T-helper 2 cell treated with Interferon-gamma antibody and Interleukin-4, amounts not matched to agents 5 μg/mL and 100 μg/mL, for 36 hours (primary cell): ENCODE data around the gene HSD17B2.
"Not testable (repeated sequence)": the region's sequence is repeated elsewhere in the genome, so short reads cannot be mapped to it uniquely, and the experiment has no call there.

Source experiments
- DNase-seq: peaks from one replicate; pipeline ENCODE4 v3.0.0; 2021; ENCODE audit warnings: low spot score
- H3K27ac Mint-ChIP-seq: one replicate; pipeline ENCODE4 v1.8.0; 2021; ENCODE audit warnings: mild to moderate bottlenecking, mixed read lengths
- H3K27me3 Mint-ChIP-seq: one replicate; pipeline ENCODE4 v1.8.0; 2021; ENCODE audit warnings: low read depth, mixed read lengths
- H3K36me3 Mint-ChIP-seq: one replicate; pipeline ENCODE4 v1.8.0; 2021; ENCODE audit warnings: low read depth, mixed read lengths
- H3K4me1 Mint-ChIP-seq: one replicate; pipeline ENCODE4 v1.8.0; 2021; ENCODE audit warnings: low read depth, mixed read lengths
- H3K4me3 Mint-ChIP-seq: one replicate; pipeline ENCODE4 v1.8.0; 2022; ENCODE audit warnings: mild to moderate bottlenecking, moderate library complexity, mixed read lengths
- H3K9me3 Mint-ChIP-seq: one replicate; pipeline ENCODE4 v1.8.0; 2021; ENCODE audit warnings: mixed read lengths

The HSD17B2 gene

GRCh38 chr16:82008957-82009592 is 26.0 kb upstream of the HSD17B2 start:
- H3K9me3 Mint-ChIP-seq = peaks cover 34% of the 10 kb centered on the region
- peaks cover 12% of the 10 kb centered on the region for H3K4me1 Mint-ChIP-seq
- peaks cover 5% of the 10 kb centered on the region for H3K27me3 Mint-ChIP-seq
- peaks cover 25% of the 10 kb centered on the region for H3K36me3 Mint-ChIP-seq
- H3K4me3 Mint-ChIP-seq = peak overlapping the region; percentile 36
- no peak overlapping the region for H3K27ac Mint-ChIP-seq
- no peak for DNase-seq

GRCh38 chr16:82009789-82010188 is 25.3 kb upstream of the HSD17B2 start:
- Mint-ChIP-seq H3K4me1 (peaks cover 12% of the 10 kb centered on the region), H3K9me3 (peaks cover 34% of the 10 kb centered on the region), H3K36me3 (peaks cover 25% of the 10 kb centered on the region), H3K4me3 (peak overlapping the region; percentile 36)
- DNase-seq, H3K27me3 Mint-ChIP-seq, H3K27ac Mint-ChIP-seq: not testable (repeated sequence)

DNA sequence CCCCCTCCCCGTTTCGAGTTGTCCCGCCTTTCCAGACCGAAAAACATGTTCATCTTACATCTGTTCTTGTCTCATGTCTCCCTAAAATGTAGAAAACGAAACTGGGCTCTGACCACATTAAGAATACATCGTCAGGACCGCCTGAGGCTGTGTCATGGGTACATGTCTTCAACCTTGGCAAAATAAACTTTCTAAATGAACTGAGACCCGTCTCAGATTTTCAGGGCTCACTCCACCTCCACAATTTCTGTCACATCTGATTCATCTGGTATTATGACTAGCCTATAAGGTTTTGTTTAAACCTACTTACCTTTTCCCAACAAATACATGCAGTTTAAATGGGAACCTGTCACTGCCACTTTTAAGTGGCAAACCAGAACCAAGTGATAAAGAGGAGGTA is 24.4 kb upstream of the HSD17B2 start:
- DNase-seq = no peak
- Mint-ChIP-seq H3K9me3 (peaks cover 39% of the 10 kb centered on the region), H3K4me1 (peaks cover 12% of the 10 kb centered on the region), H3K36me3 (peaks cover 23% of the 10 kb centered on the region), H3K27ac (peak overlapping the region; percentile 28), H3K27me3 (peaks cover 9% of the 10 kb centered on the region), H3K4me3 (peak overlapping the region; percentile 89)

- H3K36me3 Mint-ChIP-seq = peaks cover 23% of the 10 kb centered on the region
- peak; percentile 22 for DNase-seq
- peak within 1 kb of the TSS; percentile 89 for H3K4me3 Mint-ChIP-seq
- H3K4me1 Mint-ChIP-seq = peaks cover 12% of the 10 kb centered on the region
- H3K27ac Mint-ChIP-seq = peak within 1 kb of the TSS; percentile 67
- H3K27me3 Mint-ChIP-seq = peaks cover 9% of the 10 kb centered on the region
- H3K9me3 Mint-ChIP-seq = peaks cover 39% of the 10 kb centered on the region
These were observed 23.8 kb upstream of the HSD17B2 start, which contains the start of gene SDR42E1 for GRCh38 chr16:82011199-82011641. Gene SDR42E1 (minus strand): TSS chr16:82011470. CDS start chr16:82000858, 10,612 bp downstream.

DNA sequence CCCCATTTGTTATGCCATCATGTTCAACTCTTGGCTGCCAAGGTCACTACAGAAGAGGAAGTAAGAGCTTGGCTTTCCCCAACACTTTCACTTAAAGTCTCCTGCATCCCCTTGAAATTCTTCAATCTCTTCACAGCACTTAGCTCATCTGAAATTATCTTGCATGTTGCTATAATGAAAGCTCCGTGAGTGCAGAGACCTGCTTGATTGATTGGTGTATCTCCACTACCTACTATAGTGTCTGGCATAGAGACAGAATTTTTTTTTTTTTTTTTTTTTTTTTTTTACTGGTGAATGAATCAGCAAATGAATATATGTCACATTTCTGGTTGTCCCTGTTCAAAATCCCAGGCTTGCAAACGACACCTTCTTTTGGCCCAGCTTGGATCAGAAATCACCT is 21.9 kb upstream of the HSD17B2 start:
- Mint-ChIP-seq H3K36me3 (peaks cover 20% of the 10 kb centered on the region), H3K4me1 (peaks cover 12% of the 10 kb centered on the region), H3K27me3 (peaks cover 9% of the 10 kb centered on the region), H3K27ac (no peak overlapping the region), H3K4me3 (no peak overlapping the region), H3K9me3 (peaks cover 36% of the 10 kb centered on the region)
- DNase-seq = no peak

GRCh38 chr16:82016263-82016662 is 18.8 kb upstream of the HSD17B2 start:
- peaks cover 3% of the 10 kb centered on the region for H3K36me3 Mint-ChIP-seq
- peaks cover 9% of the 10 kb centered on the region for H3K27me3 Mint-ChIP-seq
- H3K27ac Mint-ChIP-seq = no peak overlapping the region
- no peak overlapping the region for H3K4me3 Mint-ChIP-seq
- H3K9me3 Mint-ChIP-seq = peaks cover 14% of the 10 kb centered on the region
- no peak for DNase-seq
- peaks cover 4% of the 10 kb centered on the region for H3K4me1 Mint-ChIP-seq

- Mint-ChIP-seq H3K4me1 (no peaks in the 10 kb centered on the region), H3K27me3 (peaks cover 9% of the 10 kb centered on the region), H3K4me3 (no peak overlapping the region), H3K9me3 (peaks cover 8% of the 10 kb centered on the region), H3K27ac (no peak overlapping the region), H3K36me3 (no peaks in the 10 kb centered on the region)
- DNase-seq = no peak
These were observed 18.1 kb upstream of the HSD17B2 start for GRCh38 chr16:82016964-82017363.

DNA sequence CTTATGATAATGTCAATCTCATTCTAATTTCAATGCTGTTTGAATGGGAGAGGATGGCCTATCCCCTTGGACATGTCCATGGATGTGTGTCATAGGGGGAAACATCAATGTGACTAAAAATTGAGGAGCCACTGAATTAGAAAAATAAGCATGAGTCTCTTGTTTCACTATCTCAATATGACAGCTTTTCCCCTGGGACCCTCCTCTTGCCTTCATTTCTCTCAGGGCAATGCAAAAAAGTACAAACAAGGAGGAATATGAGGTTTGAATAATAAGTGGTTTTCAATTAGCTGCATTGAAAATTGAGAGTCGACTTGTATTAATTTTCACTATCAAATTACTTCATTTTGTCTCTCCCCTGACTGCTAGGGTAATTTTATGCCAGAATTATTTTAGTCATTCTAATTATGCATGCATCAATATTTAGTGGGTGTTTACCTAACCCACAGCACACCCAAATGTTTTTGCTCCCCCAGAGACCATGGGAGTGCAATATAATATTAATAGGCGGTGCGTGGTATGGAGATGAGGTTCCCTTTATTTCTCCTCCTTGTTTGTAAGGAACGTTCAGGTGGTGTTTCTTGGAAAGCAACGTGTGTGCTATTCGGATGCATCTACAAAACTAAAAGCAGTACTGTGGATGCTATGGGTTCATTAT is 17.0 kb upstream of the HSD17B2 start:
- Mint-ChIP-seq H3K27me3 (peaks cover 4% of the 10 kb centered on the region), H3K27ac (no peak overlapping the region), H3K36me3 (no peaks in the 10 kb centered on the region), H3K4me3 (no peak overlapping the region), H3K4me1 (no peaks in the 10 kb centered on the region), H3K9me3 (peaks cover 5% of the 10 kb centered on the region)
- DNase-seq = no peak

DNA sequence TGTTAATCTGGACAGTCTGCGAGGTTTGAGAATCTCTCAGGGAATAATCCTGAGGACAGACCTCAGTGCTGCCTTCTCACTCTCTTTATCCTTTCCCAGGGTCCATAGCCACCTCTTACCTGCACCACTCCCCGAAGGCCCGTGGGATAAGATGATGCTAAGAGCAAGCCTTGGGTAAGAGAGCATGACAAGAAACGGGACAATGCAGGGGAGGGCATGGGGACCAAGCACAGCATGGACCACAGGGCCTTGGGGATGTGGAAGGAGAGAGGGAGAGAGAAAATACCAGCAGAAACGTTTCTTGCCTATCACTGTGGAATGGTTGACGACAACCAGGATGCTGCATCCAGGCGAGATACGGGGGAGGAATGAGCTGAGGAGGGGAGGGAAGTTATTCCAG is 15.5 kb upstream of the HSD17B2 start:
- no peaks in the 10 kb centered on the region for H3K4me1 Mint-ChIP-seq
- DNase-seq = no peak
- peaks cover 13% of the 10 kb centered on the region for H3K27me3 Mint-ChIP-seq
- no peak overlapping the region for H3K4me3 Mint-ChIP-seq
- H3K9me3 Mint-ChIP-seq = peaks cover 5% of the 10 kb centered on the region
- no peaks in the 10 kb centered on the region for H3K36me3 Mint-ChIP-seq
- H3K27ac Mint-ChIP-seq = no peak overlapping the region

- Mint-ChIP-seq H3K4me1 (no peaks in the 10 kb centered on the region), H3K4me3 (no peak overlapping the region), H3K27me3 (peaks cover 11% of the 10 kb centered on the region), H3K9me3 (peaks cover 3% of the 10 kb centered on the region), H3K27ac (no peak overlapping the region), H3K36me3 (no peaks in the 10 kb centered on the region)
- no peak for DNase-seq
These were observed 15.0 kb upstream of the HSD17B2 start for GRCh38 chr16:82020051-82020450.

DNA sequence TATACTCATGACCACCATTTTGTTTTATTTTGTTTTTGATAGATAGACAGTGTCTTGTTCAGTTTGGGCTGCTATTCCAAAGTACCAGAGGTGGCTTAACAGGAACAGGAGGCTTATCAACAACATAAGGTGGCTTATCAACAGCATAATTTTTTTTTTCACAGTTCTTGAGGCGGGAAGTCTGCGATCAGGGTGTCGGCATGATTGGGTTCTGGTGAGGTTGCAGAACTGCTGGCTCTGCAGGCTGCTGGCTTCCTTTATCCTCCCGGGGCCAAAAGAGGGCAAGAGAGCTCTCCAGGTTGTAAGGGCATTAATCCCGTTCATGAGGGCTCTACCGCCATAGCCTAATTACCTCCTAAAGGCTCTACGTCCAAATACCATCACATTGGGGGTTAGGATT is 11.8 kb upstream of the HSD17B2 start:
- Mint-ChIP-seq H3K4me3 (no peak overlapping the region), H3K36me3 (no peaks in the 10 kb centered on the region), H3K4me1 (no peaks in the 10 kb centered on the region), H3K27ac (no peak overlapping the region), H3K27me3 (peaks cover 9% of the 10 kb centered on the region), H3K9me3 (no peaks in the 10 kb centered on the region)
- no peak for DNase-seq

DNA sequence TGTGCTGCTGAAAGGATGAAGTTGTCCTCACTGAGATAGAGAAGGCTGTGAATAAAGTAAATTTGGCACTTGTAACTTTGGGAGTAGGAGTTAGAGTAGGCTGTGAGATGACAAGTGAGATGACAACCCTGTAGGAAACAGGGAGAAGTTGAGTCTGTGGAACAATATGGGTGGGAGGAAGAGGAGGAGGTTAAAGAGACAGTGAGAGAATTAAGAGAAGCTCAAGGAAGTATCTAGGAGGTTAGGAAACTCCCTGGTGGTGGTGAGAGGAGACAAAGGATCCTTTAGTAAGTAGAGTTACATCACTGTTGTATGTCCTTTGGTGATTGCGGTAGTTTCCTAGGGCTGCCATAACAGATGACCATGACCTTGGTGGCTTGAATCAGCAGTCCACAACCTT is 10.7 kb upstream of the HSD17B2 start:
- Mint-ChIP-seq H3K36me3 (no peaks in the 10 kb centered on the region), H3K27ac (no peak overlapping the region), H3K4me1 (no peaks in the 10 kb centered on the region), H3K27me3 (peaks cover 9% of the 10 kb centered on the region), H3K4me3 (no peak overlapping the region), H3K9me3 (no peaks in the 10 kb centered on the region)
- no peak for DNase-seq

- no peaks in the 10 kb centered on the region for H3K4me1 Mint-ChIP-seq
- H3K36me3 Mint-ChIP-seq = no peaks in the 10 kb centered on the region
- no peak overlapping the region for H3K27ac Mint-ChIP-seq
- peaks cover 9% of the 10 kb centered on the region for H3K27me3 Mint-ChIP-seq
- no peaks in the 10 kb centered on the region for H3K9me3 Mint-ChIP-seq
- DNase-seq = no peak
- no peak overlapping the region for H3K4me3 Mint-ChIP-seq
These were observed 10.2 kb upstream of the HSD17B2 start for GRCh38 chr16:82024883-82025282.

- no peak for DNase-seq
- Mint-ChIP-seq H3K27me3 (peaks cover 9% of the 10 kb centered on the region), H3K9me3 (no peaks in the 10 kb centered on the region), H3K27ac (no peak overlapping the region), H3K4me3 (no peak overlapping the region), H3K36me3 (no peaks in the 10 kb centered on the region), H3K4me1 (no peaks in the 10 kb centered on the region)
These were observed 7.4 kb upstream of the HSD17B2 start for GRCh38 chr16:82027629-82028064.
